Measurements from ENCODE around the gene USP44.

GRCh38 chr12:95594136-95594535 is 42.9 kb upstream of the USP44 start:
- TF ChIP-seq CTCF (IDR thresholded peaks at IDR 0.05) (no peak), POLR2A (IDR thresholded peaks at IDR 0.05; ENCODE audit: low read depth) (no peak), POLR2AphosphoS5 (IDR thresholded peaks at IDR 0.05) (no peak), EP300 (IDR thresholded peaks at IDR 0.05) (no peak)

Data from esophagus muscularis mucosa (tissue), 4 donors.